ENCODE measurements around the gene DIO1.

GRCh38 chr1:53902235-53903138, 8.5 kb downstream of the DIO1 start:
- TF ChIP-seq, protein P1, sequence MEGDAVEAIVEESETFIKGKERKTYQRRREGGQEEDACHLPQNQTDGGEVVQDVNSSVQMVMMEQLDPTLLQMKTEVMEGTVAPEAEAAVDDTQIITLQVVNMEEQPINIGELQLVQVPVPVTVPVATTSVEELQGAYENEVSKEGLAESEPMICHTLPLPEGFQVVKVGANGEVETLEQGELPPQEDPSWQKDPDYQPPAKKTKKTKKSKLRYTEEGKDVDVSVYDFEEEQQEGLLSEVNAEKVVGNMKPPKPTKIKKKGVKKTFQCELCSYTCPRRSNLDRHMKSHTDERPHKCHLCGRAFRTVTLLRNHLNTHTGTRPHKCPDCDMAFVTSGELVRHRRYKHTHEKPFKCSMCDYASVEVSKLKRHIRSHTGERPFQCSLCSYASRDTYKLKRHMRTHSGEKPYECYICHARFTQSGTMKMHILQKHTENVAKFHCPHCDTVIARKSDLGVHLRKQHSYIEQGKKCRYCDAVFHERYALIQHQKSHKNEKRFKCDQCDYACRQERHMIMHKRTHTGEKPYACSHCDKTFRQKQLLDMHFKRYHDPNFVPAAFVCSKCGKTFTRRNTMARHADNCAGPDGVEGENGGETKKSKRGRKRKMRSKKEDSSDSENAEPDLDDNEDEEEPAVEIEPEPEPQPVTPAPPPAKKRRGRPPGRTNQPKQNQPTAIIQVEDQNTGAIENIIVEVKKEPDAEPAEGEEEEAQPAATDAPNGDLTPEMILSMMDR (IDR thresholded peaks at IDR 0.05) = no peak
- TF ChIP-seq EZH2 (IDR thresholded peaks at IDR 0.05; ENCODE audit: borderline replicate concordance, insufficient read depth, low read depth, low read length, poor library complexity, severe bottlenecking) = no peak
